ENCODE data around the gene OSM. TPM values are rescaled to one million over a fixed set of nuclear protein-coding genes. Genes with fewer than 3 reads are reported as not detected.

Gene OSM
- total RNA-seq (2021; ENCODE audit: unreplicated experiment) (not detected), Bru-seq, nascent RNA (percentile 12 among the genes with signal in this experiment), BruChase-seq, experiment 1, labeled RNA remaining after a 6-hour chase (percentile 40 among the genes with signal in this experiment), BruChase-seq, experiment 2, labeled RNA remaining after a 2-hour chase (percentile 23 among the genes with signal in this experiment)
- polyA plus RNA-seq (2012) = 0.04 and 0.05 TPM in 2 replicates
- long read RNA-seq = 0 reads

DNA sequence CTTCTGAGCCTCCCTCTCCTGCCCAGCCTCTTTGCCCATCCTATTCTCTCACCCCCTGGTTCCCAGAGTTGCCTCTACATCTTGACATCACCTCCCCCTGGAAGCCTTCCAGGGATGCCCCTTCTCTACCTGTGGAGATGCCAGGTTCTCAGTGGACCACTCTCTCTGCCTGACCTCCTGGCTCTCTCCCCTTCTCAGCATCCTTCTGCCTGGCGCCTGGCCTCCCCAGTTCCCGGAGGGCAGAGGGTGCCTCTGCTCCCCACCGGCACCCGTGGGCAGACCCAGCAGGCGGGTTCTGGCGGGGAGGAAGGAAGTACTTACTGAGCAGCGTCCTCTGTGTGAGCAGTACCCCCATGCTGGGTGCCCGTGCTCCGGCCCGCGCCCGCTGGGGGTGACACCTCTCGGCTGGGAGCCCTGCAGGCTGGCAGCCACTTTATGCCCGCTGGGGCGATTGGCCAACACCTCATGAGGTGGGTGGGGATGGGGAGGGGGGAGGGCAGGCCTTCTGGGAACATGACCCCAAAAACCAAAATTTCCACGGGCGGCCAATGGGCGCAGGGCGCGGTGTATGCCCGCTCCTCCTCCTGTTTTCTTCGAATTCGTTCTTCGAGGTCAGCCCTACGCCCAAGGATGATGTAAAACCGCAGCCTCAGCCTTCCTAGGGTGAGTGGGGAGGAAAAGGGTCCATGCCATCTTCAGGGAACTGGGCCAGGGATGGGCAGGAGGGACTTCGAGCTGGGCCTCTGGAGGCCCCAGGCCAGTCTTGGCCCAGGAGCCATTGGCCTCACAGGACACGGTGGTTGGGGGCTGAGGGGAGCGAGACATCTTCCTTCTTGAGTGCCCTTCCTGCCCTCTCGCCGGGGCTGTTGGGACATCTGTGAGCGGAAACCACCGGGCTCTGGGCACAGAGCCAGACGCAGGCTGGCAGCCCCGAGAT, at the start of gene OSM:
Gene OSM (minus strand): TSS at position 407 of the 937 bp plus-strand sequence. CDS start 52 bp downstream, at position 355.
- Histone ChIP-seq H3K9ac (ENCODE audit: low read length) (no peak within 1 kb of the TSS), H3K9me2 (ENCODE audit: insufficient read depth) (no peaks in the 10 kb centered on the region)
- CTCF ChIA-PET = no interaction called here

More for the DNA sequence above, at the start of gene OSM:
- intact Hi-C loops (cut with micrococcal nuclease) = no loop called here
- ChIA-PET RAD21 (ENCODE audit: low non-redundant PET in 1 of 2, low total read pairs in 2 of 2, uncharacterized antibody in 2 of 2, unreplicated experiment in 2 of 2) (no interaction called here), POLR2A (no interaction called here)
- H3K4me3 ChIP-seq (replicated peaks in 1 of 2; ENCODE audit: low read depth in 1 of 2, low read length in 2 of 2) = no peak within 1 kb of the TSS
- no peaks in the 10 kb centered on the region for H3K9me3 ChIP-seq (ENCODE audit: control insufficient read depth in 1 of 2, insufficient read depth in 1 of 2, low read depth in 1 of 2, low read length in 2 of 2)
- H3K4me2 ChIP-seq (ENCODE audit: low read length) = no peak within 1 kb of the TSS
- no peaks in the 10 kb centered on the region for H3K79me2 ChIP-seq (ENCODE audit: insufficient read depth, low read length)
- H3K4me1 ChIP-seq (ENCODE audit: control insufficient read depth in 1 of 2, insufficient read depth in 2 of 2, low read length in 2 of 2) = peaks cover 0 to 13% of the 10 kb centered on the region in 2 experiments; a peak in 3 of 4 replicates
- no peaks in the 10 kb centered on the region for H4K20me1 ChIP-seq (ENCODE audit: insufficient read depth)
- H3K27ac ChIP-seq (ENCODE audit: low read depth, low read length) = no peak within 1 kb of the TSS
- ATAC-seq (no peak), DNase-seq (ENCODE audit: low read depth, low spot score) (no peak)
- H3K27me3 ChIP-seq (ENCODE audit: insufficient read depth, low read length) = no peaks in the 10 kb centered on the region
- no peak within 1 kb of the TSS for H2AFZ ChIP-seq (ENCODE audit: low read depth, low read length, poor library complexity, severe bottlenecking)
- no TSS peak for BruUV-seq (replicated peaks)
- no peaks in the 10 kb centered on the region for H3K36me3 ChIP-seq (ENCODE audit: control insufficient read depth in 1 of 2, insufficient read depth in 2 of 2, low read length in 2 of 2)
- TF ChIP-seq, protein P1, sequence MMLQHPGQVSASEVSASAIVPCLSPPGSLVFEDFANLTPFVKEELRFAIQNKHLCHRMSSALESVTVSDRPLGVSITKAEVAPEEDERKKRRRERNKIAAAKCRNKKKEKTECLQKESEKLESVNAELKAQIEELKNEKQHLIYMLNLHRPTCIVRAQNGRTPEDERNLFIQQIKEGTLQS (IDR thresholded peaks at IDR 0.05) = no peak
- no peak for TF ChIP-seq ZFX (IDR thresholded peaks at IDR 0.05)
- TF ChIP-seq CEBPB (IDR thresholded peaks at IDR 0.05; ENCODE audit: low read depth) = no peak
- TF ChIP-seq CTCF (IDR thresholded peaks at IDR 0.05 in 2 of 3, conservative IDR thresholded peaks at IDR 0.05 in 1 of 3; ENCODE audit: borderline replicate concordance in 1 of 3, insufficient read depth in 1 of 3, low read depth in 2 of 3, low read length in 2 of 3) = no peak
- no peak for TF ChIP-seq ZNF274 (IDR thresholded peaks at IDR 0.05; ENCODE audit: low read depth, low read length)
- TF ChIP-seq RAD21 (IDR thresholded peaks at IDR 0.05; ENCODE audit: low read depth) = no peak
- no peak for TF ChIP-seq SP1 (IDR thresholded peaks at IDR 0.05; ENCODE audit: low read depth)
- no peak for TF ChIP-seq JUND (IDR thresholded peaks at IDR 0.05)
- TF ChIP-seq, protein P2, sequence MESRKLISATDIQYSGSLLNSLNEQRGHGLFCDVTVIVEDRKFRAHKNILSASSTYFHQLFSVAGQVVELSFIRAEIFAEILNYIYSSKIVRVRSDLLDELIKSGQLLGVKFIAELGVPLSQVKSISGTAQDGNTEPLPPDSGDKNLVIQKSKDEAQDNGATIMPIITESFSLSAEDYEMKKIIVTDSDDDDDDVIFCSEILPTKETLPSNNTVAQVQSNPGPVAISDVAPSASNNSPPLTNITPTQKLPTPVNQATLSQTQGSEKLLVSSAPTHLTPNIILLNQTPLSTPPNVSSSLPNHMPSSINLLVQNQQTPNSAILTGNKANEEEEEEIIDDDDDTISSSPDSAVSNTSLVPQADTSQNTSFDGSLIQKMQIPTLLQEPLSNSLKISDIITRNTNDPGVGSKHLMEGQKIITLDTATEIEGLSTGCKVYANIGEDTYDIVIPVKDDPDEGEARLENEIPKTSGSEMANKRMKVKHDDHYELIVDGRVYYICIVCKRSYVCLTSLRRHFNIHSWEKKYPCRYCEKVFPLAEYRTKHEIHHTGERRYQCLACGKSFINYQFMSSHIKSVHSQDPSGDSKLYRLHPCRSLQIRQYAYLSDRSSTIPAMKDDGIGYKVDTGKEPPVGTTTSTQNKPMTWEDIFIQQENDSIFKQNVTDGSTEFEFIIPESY (IDR thresholded peaks at IDR 0.05; ENCODE audit: extremely low read depth, insufficient replicate concordance, low read length) = no peak
- no peak for TF ChIP-seq ELF1 (IDR thresholded peaks at IDR 0.05; ENCODE audit: borderline replicate concordance, low read depth)
- TF ChIP-seq, protein P3, sequence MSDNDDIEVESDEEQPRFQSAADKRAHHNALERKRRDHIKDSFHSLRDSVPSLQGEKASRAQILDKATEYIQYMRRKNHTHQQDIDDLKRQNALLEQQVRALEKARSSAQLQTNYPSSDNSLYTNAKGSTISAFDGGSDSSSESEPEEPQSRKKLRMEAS (IDR thresholded peaks at IDR 0.05) = no peak
- TF ChIP-seq FOSL1 (IDR thresholded peaks at IDR 0.05; ENCODE audit: low read depth) = no peak
- TF ChIP-seq CBX3 (IDR thresholded peaks at IDR 0.05; ENCODE audit: low read depth) = no peak

All from HCT116 (cell line).